ENCODE measurements around the gene ABCG2.

The ABCG2 gene

DNA sequence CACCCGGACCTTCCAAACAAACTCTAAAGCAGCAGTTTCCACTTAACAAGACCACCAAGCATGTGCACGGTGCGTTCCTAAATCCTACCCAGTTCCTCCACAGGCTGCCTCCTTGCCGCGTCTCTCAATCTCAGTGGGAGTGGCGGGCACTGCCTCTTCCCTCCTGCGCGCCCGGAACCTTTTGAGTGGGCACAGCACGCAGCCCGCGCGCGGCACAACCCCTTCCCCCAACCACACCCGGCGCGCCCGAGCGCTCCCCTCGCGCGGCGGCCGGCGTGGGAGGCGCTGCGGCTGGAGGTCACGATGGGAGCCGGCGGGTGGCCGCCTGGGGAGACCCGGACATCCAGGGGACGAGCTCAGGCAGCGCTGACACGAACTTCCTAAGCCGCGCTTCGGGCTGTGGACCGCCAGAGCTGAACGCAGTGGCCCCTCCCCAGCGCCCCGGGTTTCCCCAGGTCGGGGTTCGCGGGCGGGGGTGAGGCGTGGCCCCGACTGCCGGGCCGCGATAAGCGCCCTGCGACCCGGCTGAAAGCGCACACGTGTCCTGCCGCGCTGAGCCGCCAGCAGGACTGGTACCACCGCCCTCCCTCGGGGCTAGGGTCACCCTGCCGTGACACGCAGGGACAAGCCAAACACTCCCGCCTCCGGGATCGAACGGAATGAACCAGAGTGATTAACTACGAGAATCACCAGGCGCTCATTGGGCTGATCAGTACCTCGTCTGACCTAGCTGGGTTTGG is at the start of gene ABCG2:
Gene ABCG2, minus strand, starts transcription at position 151 of the 740 bp plus-strand sequence. CDS start 18,644 bp downstream, outside the sequence.
- ATAC-seq: peak; percentile 57 to 65

DNA sequence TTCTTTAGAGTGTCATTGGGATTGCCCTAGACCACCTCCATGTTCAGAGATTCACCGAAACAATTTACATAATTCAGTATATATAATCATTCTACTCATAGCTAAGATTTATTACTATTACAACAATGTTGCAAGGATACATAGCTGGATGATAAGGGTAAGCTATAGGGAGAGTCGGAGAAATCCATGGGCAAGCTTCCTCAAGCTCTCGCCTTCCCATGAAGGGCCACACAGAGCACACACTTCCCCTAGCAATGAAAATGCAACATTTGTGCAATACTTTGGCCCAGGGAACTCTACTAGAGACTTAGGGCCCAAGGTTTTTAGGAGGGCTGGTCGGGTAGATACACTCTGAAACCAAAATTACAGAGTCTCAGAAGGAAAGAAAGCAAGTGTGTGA is 49.7 kb upstream of the ABCG2 start:
- no peak for ATAC-seq

DNA sequence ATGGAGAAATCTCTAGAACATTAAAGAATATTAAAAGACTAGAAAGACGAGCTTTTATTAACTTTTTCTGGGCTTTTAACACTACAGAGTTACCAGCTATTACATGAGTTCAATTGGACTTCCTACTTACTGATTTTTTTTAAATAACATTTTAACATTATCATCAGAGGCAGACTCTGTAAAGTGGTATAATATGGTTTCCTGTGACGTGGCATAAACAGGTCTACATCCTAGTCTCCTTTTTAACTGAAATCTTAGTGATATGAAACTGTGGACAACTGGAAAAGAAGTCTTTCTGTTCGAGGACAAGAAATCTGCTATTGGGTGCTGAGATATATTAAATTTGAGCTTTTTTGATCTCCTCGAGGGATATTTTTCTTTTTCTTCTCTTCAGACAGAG is 48.7 kb upstream of the ABCG2 start:
- no peak for ATAC-seq

- ATAC-seq: no peak
Measured at GRCh38 chr4:88204882-88205281, 46.4 kb upstream of the ABCG2 start.

GRCh38 chr4:88202443-88202842 is 44.0 kb upstream of the ABCG2 start:
- no peak for ATAC-seq

GRCh38 chr4:88200186-88200585 is 41.7 kb upstream of the ABCG2 start:
- ATAC-seq: no peak

DNA sequence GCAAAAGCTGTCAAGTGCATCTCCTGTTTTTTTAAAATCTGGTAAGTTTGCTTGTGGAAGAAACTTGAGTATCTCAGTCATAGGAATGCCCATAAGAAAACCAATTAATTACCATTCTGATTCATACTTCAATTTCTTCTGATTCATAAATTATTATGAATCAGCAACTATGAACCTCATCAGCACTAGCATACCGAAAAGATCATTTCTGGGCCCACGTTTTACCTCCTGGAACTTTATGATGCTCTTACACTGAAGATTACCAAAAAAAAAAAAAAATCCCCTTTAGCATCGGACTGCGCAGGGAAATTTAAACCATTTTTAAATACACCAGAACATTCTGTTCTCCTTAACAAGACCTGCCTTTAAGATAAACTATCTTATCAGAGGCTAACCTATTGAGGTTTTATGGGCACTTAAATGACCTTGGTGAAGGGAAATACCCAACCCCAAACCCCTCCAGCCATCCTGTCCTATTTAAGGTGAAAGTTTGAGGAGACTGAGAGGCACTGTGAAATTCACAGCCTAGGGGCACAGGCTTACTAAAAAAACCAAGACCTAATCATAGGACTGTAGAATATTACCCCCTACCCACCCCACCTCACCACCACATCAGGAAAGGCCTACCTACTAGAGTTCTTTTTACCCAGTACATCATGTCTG is 38.2 kb upstream of the ABCG2 start:
- ATAC-seq: peak; percentile 65 to 78

- peak; percentile 64 to 69 for ATAC-seq
Measured at GRCh38 chr4:88196013-88196365, 37.5 kb upstream of the ABCG2 start.

DNA sequence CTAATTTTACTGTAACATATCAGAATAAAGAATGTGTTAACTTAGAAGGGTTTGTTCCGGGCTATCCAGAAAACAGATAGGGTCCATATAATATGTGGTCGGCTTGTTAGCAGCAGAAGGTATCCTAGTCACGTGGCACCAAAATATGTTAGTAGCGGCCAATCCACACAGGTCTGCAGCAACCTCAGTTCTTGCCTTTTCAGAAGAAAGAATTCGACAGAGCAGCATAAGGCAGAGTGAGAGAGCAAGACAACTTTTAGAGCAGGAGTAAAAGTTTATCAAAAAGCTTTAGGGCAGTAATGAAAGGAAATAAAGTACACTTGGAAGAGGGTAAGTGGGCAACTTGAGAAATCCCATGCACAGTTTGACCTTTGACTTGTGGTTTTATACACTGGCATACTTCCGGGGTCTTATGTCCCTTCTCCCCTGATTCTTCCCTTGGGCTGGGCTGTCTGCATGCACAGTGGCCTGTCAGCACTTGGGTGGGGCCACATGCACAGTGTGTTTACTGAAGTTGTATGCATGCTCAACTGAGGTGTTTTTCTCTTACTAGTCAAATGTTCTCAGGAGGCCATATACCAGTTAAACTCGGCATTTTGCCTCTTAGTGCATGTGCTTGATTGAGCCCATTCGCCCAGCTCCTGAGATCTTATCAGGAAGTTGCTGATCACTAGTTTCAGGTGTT is 37.0 kb upstream of the ABCG2 start:
- no peak for ATAC-seq

DNA sequence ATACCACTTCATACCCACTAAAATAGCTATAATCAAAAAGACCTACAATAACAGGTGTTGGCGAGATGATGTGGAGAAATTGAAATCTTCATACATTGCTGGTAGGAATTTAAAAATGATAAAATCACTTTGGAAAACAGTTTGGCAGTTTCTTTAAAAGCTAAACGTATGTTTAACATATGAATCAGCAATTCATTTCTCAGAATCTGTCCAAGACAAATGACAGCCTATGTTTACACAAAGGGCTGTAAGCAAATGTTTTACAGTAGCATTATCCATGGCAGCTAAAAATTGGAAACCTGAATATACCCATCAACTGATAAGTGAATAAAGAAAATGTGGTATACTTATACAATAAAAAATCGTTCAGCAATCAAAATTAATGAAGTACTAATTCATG is 33.0 kb upstream of the ABCG2 start:
- ATAC-seq: no peak

GRCh38 chr4:88189881-88190585 is 31.6 kb upstream of the ABCG2 start:
- no peak for ATAC-seq

DNA sequence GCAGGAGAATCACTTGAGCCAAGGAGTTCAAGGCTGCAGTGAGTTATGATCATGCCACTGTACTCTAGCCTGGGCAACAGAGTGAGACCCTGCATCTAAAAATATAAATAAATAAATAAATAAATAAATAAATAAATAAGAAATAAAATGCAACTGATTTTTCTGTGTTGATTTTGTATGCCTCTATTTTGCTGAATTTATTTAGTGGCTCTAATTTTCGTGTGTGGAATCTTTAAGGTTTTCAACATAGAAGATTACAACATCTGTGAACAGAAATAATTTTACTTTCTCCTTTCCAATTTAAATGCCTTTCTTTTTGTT is 30.9 kb upstream of the ABCG2 start:
- ATAC-seq: no peak

GRCh38 chr4:88188738-88189417 is 30.4 kb upstream of the ABCG2 start:
- peak; percentile 43 to 53 for ATAC-seq

GRCh38 chr4:88187766-88188165 is 29.3 kb upstream of the ABCG2 start:
- no peak for ATAC-seq

DNA sequence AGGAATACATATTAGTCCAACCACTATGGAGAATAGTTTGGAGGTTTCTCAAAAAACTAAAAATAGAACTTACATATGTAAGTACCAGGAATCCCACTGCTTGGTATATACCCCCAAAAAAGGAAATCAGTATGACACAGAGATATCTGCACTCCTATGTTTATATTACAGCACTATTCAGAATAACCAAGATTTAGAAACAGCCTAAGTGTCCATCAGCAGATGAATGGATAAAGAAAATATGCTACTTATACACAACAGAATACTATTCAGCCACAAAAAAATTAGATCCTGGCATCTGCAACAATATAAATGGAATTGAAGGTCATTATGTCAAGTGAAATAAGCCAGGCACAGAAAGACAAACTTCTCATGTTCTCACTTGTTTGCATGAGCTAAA is 27.5 kb upstream of the ABCG2 start:
- ATAC-seq: no peak

- ATAC-seq: no peak
Measured at GRCh38 chr4:88179261-88179660, 20.8 kb upstream of the ABCG2 start.

- ATAC-seq: no peak
Measured at GRCh38 chr4:88178626-88179231, 20.3 kb upstream of the ABCG2 start.

GRCh38 chr4:88177983-88178625 is 19.7 kb upstream of the ABCG2 start:
- no peak for ATAC-seq

DNA sequence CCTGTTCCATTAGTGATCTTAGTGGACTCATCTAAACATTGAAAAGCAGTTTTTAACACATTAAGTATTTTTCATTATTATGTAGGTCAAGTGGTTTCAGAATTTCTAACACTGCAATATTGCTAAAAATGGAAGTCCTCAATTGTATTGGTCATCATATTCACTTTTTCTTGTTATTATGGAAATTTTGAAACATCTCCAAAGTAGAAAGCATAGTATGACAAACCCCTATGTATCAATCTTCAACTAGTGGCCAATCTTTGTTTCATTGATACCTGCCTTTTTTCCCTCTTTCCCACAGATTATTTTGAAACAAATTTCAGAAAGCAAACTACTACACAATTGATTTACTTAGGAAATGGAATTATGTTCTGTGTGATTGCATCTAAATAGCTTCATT is 14.5 kb upstream of the ABCG2 start:
- ATAC-seq: no peak

- ATAC-seq: no peak
Measured at GRCh38 chr4:88171206-88171605, 12.8 kb upstream of the ABCG2 start.

DNA sequence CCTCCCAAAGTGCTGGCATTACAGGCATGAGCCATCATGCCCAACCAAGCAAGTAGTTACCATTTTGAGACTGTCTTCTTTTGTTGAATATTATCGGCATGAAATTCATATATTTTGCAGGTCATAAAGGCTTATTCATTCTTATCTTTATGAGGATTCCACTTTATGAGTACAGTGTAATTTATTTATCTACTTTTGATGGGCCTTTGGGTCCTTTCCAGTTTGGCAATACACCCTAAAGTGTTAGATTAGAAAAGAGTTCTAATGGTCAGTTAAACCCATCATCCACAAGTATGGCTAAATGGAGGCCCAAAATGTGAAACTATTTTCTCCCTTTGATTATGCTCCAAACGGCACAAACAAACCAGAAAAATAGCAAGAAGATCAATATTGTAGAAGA is 10.9 kb upstream of the ABCG2 start:
- no peak for ATAC-seq

GRCh38 chr4:88166608-88167007 is 8.2 kb upstream of the ABCG2 start:
- ATAC-seq: no peak
